Adrenal gland (tissue), 12 donors: ENCODE data around the gene METRNL. TPM values are rescaled to one million over a fixed set of nuclear protein-coding genes. Genes with fewer than 3 reads are reported as not detected.

ENCODE experiments used
- DNase-seq, 7 donors: peaks; one replicate each; pipeline ENCODE4 v3.0.0-alpha.2; 2019 to 2020
- H3K27ac ChIP-seq, 5 donors: fragments of 200-600 bp; sonication (generic) in 4 of 5; 1 replicate in 3 of 5; 2 replicates in 2 of 5; pipeline versions ENCODE4 v1.5.1 to v1.8.0; 2016 to 2020; ENCODE audit warnings: mild to moderate bottlenecking in 1 of 5
- H3K27me3 ChIP-seq: fragments of 200-600 bp; 2 replicates; pipeline ENCODE4 v1.8.0; 2021
- H3K36me3 ChIP-seq, 2 donors: fragments of 200-600 bp; replicated peaks in 1 of 2; 1 replicate in 1 of 2; 2 replicates in 1 of 2; pipeline versions ENCODE4 v1.5.1 to v1.8.0; 2018 to 2022
- H3K4me1 ChIP-seq, 2 donors: fragments of 200-600 bp; replicated peaks in 1 of 2; 1 replicate in 1 of 2; 2 replicates in 1 of 2; pipeline versions ENCODE4 v1.5.1 to v1.8.0; 2018 to 2021
- H3K4me3 ChIP-seq, 4 donors: fragments of 200-600 bp; sonication (generic) in 3 of 4; one replicate each; pipeline ENCODE4 v1.5.1; 2016 to 2018
- H3K9me3 ChIP-seq, 3 donors: fragments of 200-600 bp; sonication (generic) in 1 of 3; replicated peaks in 1 of 3; 1 replicate in 2 of 3; 2 replicates in 1 of 3; pipeline versions ENCODE4 v1.5.1 to v1.8.0; 2016 to 2021
- CTCF ChIP-seq, 6 experiments: fragments of 450-650 bp in 4 of 6; fragments of 200-600 bp in 2 of 6; sonication (generic) in 1 of 6; IDR thresholded peaks; 1 replicate in 5 of 6; 2 replicates in 1 of 6; pipeline versions ENCODE4 v1.5.1 to v1.8.0; 2016 to 2021; ENCODE audit warnings: antibody characterized with exemption in 6 of 6, mild to moderate bottlenecking in 2 of 6, moderate library complexity in 1 of 6
- POLR2A ChIP-seq, 2 donors: fragments of 450-650 bp; IDR thresholded peaks; one replicate each; pipeline ENCODE4 v1.6.1; 2017; ENCODE audit warnings: antibody characterized with exemption in 2 of 2, mild to moderate bottlenecking in 2 of 2, moderate library complexity in 1 of 2
- WGBS, 4 donors: extraction: QIAGEN DNeasy Blood & Tissue Kit in 2 of 4; methylation state at CpG; one replicate each; pipeline versions ENCODE4 v1.1.5 to v1.1.7; 2013 to 2017; 5-methylcytosine and 5-hydroxymethylcytosine counted together
- intact Hi-C, 2 donors: fragments of 100-400 bp; cut with DNase I; formaldehyde crosslinking; loops; one replicate each; pipeline versions ENCODE4 v1.14.1 to v1.15.0; 2022 to 2023
- polyA plus RNA-seq, 3 donors: library from polyadenylated mRNA; stranded (reverse); fragments of 200-250 nt in 2 of 3; fragments of 350-450 nt in 1 of 3; fragmentation: Illumina TruSeq in 1 of 3; extraction: RNeasy Lipid Tissue Mini Kit (QIAGEN cat#74804) in 1 of 3; gene quantifications; one replicate each; pipeline ENCODE4 v1.2.3, GENCODE V29; 2013 to 2014
- total RNA-seq, 9 donors: library from RNA; depleted of rRNA in 4 of 9; stranded (reverse); fragments of >200 nt in 4 of 9; fragments of 120-200 nt in 1 of 9; fragmentation: NEBNext Ultra II Directional in 1 of 9; extraction: Animal tissue kit (Norgen Biotek cat#: 25700) in 1 of 9; gene quantifications; one replicate each; pipeline versions ENCODE4 v1.1.0 to v1.2.4, GENCODE V29; 2013 to 2023
- donor health status: healthy with polysubstance abuse.
- donor health status: Bipolar disorder and iron deficiency.
- donor health status: DM: yes; HTN: yes; CAD: no.
- donor health status: DM: no; HTN: no; CAD: no.
- donor health status: DM: no; HTN: no; CAD: no.
- donor health status: DM: yes; HTN: yes; CAD: no.

The METRNL gene
- total and polyA plus RNA-seq, 12 donors, result 1.9 to 72.7 (median 25.9) TPM

DNA sequence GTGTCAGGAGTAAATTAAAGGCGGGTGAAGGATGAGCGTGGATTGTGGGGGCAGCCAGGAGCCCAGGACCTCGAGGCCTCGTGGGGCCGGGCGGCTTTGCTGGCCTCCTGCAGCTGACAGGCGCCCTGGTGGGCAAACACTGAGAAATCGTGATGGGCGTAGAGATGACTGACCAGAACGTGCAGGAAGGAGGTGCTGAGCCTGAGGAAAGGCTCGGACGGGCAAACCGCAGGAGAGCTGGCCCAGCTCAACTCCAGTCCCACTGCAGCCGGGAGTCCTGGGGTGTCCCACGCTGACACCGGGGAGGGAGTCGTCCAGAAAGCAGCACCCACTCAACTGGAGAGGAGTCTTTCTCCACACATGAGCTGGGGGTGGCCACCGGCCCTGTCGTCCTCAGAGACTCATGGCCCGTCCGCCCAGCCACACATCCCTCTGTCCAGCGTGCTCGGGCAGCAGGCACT, 36.9 kb downstream of the METRNL start:
- WGBS, 4 donors, result 86 to 92% (median 91%) methylated on average over 10 to 23 of the region's 23 CpGs
- TF ChIP-seq CTCF (IDR thresholded peaks at IDR 0.05) (no peak), POLR2A (IDR thresholded peaks at IDR 0.05) (no peak)

GRCh38 chr17:83116783-83117555, 37.6 kb downstream of the METRNL start:
- DNase-seq, result no peak
- H3K4me3 ChIP-seq, result no peak overlapping the region
- intact Hi-C loops, result no loop called here
- TF ChIP-seq CTCF (IDR thresholded peaks at IDR 0.05) (no peak), POLR2A (IDR thresholded peaks at IDR 0.05) (no peak)
- H3K36me3 ChIP-seq, result no peaks in the 10 kb centered on the region
- WGBS, 4 donors, result 87 to 91% (median 89%) methylated on average over 19 to 21 of the region's 21 CpGs
- no peaks in the 10 kb centered on the region for H3K4me1 ChIP-seq
- no peaks in the 10 kb centered on the region for H3K9me3 ChIP-seq
- no peaks in the 10 kb centered on the region for H3K27me3 ChIP-seq
- H3K27ac ChIP-seq, result no peak overlapping the region

More for the DNA sequence above, 36.9 kb downstream of the METRNL start:
- intact Hi-C loops, result no loop called here
- no peak for DNase-seq
- H3K4me3 ChIP-seq, result no peak overlapping the region
- H3K4me1 ChIP-seq, result no peaks in the 10 kb centered on the region
- no peaks in the 10 kb centered on the region for H3K27me3 ChIP-seq
- H3K9me3 ChIP-seq, result no peaks in the 10 kb centered on the region
- H3K36me3 ChIP-seq, result no peaks in the 10 kb centered on the region
- H3K27ac ChIP-seq, result no peak overlapping the region

- H3K27ac ChIP-seq, result no peak overlapping the region
- intact Hi-C loops, result no loop called here
- no peak for DNase-seq
- TF ChIP-seq CTCF (IDR thresholded peaks at IDR 0.05) (no peak), POLR2A (IDR thresholded peaks at IDR 0.05) (no peak)
- no peaks in the 10 kb centered on the region for H3K9me3 ChIP-seq
- no peaks in the 10 kb centered on the region for H3K36me3 ChIP-seq
- 75 to 83% (median 80%) methylated on average over 5 of the region's 5 CpGs for WGBS, 4 donors
- no peaks in the 10 kb centered on the region for H3K27me3 ChIP-seq
- H3K4me1 ChIP-seq, result no peaks in the 10 kb centered on the region
- no peak overlapping the region for H3K4me3 ChIP-seq
Observed at GRCh38 chr17:83117583-83117982, 38.2 kb downstream of the METRNL start.

DNA sequence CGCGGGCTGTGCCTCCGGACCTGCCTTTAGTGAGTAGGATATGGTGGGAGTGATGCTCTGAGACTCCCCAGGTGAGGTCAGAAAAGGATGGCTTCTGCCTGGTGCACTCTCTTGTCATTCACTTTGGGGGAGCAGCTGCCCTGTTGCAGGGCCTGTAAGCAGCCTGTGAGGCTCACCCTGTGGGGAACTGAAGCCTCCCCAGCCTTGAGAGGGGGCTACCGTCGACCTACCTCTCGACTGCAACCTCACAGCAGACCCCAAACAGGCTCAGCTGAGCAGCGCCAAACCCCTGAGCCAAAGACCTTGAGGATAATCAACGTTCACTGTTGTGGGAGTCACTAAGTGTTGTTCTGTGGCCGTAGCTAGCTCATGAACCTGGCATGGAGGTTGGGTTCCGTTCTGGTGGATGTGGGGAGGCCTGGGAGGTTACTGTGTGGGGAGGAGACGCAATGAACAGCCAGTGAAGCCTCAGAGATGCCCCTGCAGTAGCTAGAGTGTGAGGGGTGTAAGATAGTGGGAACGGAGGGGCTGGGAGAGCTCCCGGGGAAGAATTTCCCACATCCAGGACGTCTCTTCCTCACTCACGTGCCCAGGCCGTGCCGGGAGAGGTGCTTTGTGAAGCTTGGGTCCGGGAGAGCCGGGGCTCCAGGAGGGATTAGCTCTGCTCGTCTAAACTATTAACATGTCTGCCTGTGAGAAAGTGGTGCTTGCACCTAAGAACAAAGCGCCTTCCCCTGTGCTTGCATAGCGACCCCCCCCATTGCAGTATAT, 38.8 kb downstream of the METRNL start:
- WGBS, 4 donors, result 76 to 94% (median 80%) methylated on average over 14 to 22 of the region's 22 CpGs
- no peak overlapping the region for H3K4me3 ChIP-seq
- intact Hi-C loops, result no loop called here
- no peak for TF ChIP-seq CTCF (IDR thresholded peaks at IDR 0.05)
- no peak for TF ChIP-seq POLR2A (IDR thresholded peaks at IDR 0.05)
- no peaks in the 10 kb centered on the region for H3K27me3 ChIP-seq
- no peaks in the 10 kb centered on the region for H3K9me3 ChIP-seq
- H3K4me1 ChIP-seq, result no peaks in the 10 kb centered on the region
- no peaks in the 10 kb centered on the region for H3K36me3 ChIP-seq
- no peak overlapping the region for H3K27ac ChIP-seq
- DNase-seq, result no peak
